Endothelial cell of umbilical vein (primary cell): ENCODE data around the gene DNASE1. TPM values are rescaled to one million over a fixed set of nuclear protein-coding genes. Genes with fewer than 3 reads are reported as not detected.
"Not testable (repeated sequence)": the region's sequence is repeated elsewhere in the genome, so short reads cannot be mapped to it uniquely, and the experiment has no call there.

Experiments used
- BruUV-seq: library from RNA; stranded (reverse); fragments of 400-500 nt; replicated peaks from 2 replicates; lab custom pipeline; 2021; lab: Mats Ljungman, UMichigan
- CTCF ChIA-PET: fragments of 300-600, 350-600 bp; sonication (Branson Sonifier 250); formaldehyde crosslinking; loops from one replicate; lab custom pipeline; 2021; ENCODE audit warnings: antibody characterized with exemption, inconsistent platforms; lab: Charles Lee
- POLR2A ChIA-PET: fragments of 300-600, 350-600 bp; sonication (Branson Sonifier 250); formaldehyde crosslinking; loops from one replicate; lab custom pipeline; 2021; ENCODE audit warnings: antibody characterized with exemption, inconsistent platforms; lab: Charles Lee
- DNase-seq: peaks from one replicate; pipeline ENCODE4 v3.0.0-alpha.2; 2011; ENCODE audit warnings: low read depth, low spot score
- FAIRE-seq: peaks from 2 replicates; lab custom pipeline; 2011; peaks lifted over from hg19 to GRCh38; lab: Jason Lieb, UNC
- H2AFZ ChIP-seq: 2 replicates; pipeline ENCODE4 v1.6.0; 2012; ENCODE audit warnings: low read depth, low read length, control low read depth, inconsistent platforms
- H3K27ac ChIP-seq: 2 replicates; pipeline ENCODE4 v1.5.1; 2011; ENCODE audit warnings: low read depth, mild to moderate bottlenecking, control low read depth, low read length, moderate library complexity; ENCODE audit not compliant: insufficient read depth
- H3K27me3 ChIP-seq, 2 experiments: 2 replicates each; pipeline versions ENCODE4 v1.6.0 to v1.6.1; 2011; ENCODE audit warnings: low read length in 2 of 2, mixed read lengths in 1 of 2; ENCODE audit not compliant: control insufficient read depth in 2 of 2, insufficient read depth in 2 of 2
- H3K36me3 ChIP-seq, 2 experiments: 2 replicates in 1 of 2; 3 replicates in 1 of 2; pipeline ENCODE4 v1.5.1; 2011; ENCODE audit warnings: low read length in 2 of 2, mild to moderate bottlenecking in 1 of 2, moderate library complexity in 1 of 2; ENCODE audit not compliant: control insufficient read depth in 2 of 2, insufficient read depth in 2 of 2; ENCODE audit errors: extremely low read depth in 1 of 2
- H3K4me1 ChIP-seq: 3 replicates; pipeline ENCODE4 v1.5.1; 2011; ENCODE audit warnings: mild to moderate bottlenecking, low read length; ENCODE audit not compliant: control insufficient read depth, insufficient read depth; ENCODE audit errors: extremely low read depth
- H3K4me2 ChIP-seq: 2 replicates; pipeline ENCODE4 v1.6.1; 2011; ENCODE audit warnings: low read length, control low read depth, mixed read lengths; ENCODE audit not compliant: insufficient read depth
- H3K4me3 ChIP-seq, 3 experiments: fragments of 200-600 bp in 1 of 3; sonication (generic), shearing (Covaris generic) in 1 of 3; replicated peaks in 1 of 3; 2 replicates each; pipeline ENCODE4 v1.5.1; 2011 to 2016; ENCODE audit warnings: control low read depth in 3 of 3, low read length in 3 of 3, mild to moderate bottlenecking in 2 of 3, inconsistent platforms in 1 of 3, low read depth in 1 of 3, moderate library complexity in 1 of 3; ENCODE audit not compliant: insufficient read depth in 1 of 3
- H3K79me2 ChIP-seq: 2 replicates; pipeline ENCODE4 v1.6.0; 2012; ENCODE audit warnings: low read length, inconsistent platforms; ENCODE audit not compliant: control insufficient read depth, insufficient read depth
- H3K9ac ChIP-seq: replicated peaks from 2 replicates; pipeline ENCODE3; 2011; ENCODE audit warnings: low read length, control low read depth; ENCODE audit not compliant: insufficient read depth; ENCODE audit errors: extremely low read depth
- H3K9me1 ChIP-seq: replicated peaks from 3 replicates; pipeline ENCODE4 v1.6.0; 2011; ENCODE audit warnings: mild to moderate bottlenecking, low read length; ENCODE audit not compliant: control insufficient read depth, insufficient read depth; ENCODE audit errors: extremely low read depth
- H3K9me3 ChIP-seq: replicated peaks from 2 replicates; pipeline ENCODE4 v1.5.1; 2012; ENCODE audit warnings: low read length, inconsistent platforms; ENCODE audit not compliant: control insufficient read depth, insufficient read depth
- H4K20me1 ChIP-seq: replicated peaks from 2 replicates; pipeline ENCODE3; 2011; ENCODE audit warnings: mild to moderate bottlenecking, low read length; ENCODE audit not compliant: control insufficient read depth, insufficient read depth; ENCODE audit errors: extremely low read depth
- CTCF ChIP-seq, 2 donors: IDR thresholded peaks; 1 replicate in 1 of 2; 2 replicates in 1 of 2; pipeline ENCODE4 v1.5.1; 2011; ENCODE audit warnings: low read length in 2 of 2, mild to moderate bottlenecking in 2 of 2, moderate library complexity in 2 of 2, control low read depth in 1 of 2, inconsistent platforms in 1 of 2, low read depth in 1 of 2; ENCODE audit not compliant: insufficient read depth in 1 of 2; ENCODE audit errors: extremely low read depth in 1 of 2
- EZH2 ChIP-seq: IDR thresholded peaks from 2 replicates; pipeline ENCODE4 v1.6.1; 2012; ENCODE audit warnings: borderline replicate concordance, low read depth, mild to moderate bottlenecking, moderate library complexity, low read length, inconsistent platforms; ENCODE audit not compliant: severe bottlenecking
- FOS ChIP-seq: IDR thresholded peaks from 2 replicates; pipeline ENCODE4 v1.6.1; 2011; ENCODE audit warnings: mild to moderate bottlenecking, low read length, moderate library complexity, borderline replicate concordance; ENCODE audit not compliant: insufficient read depth
- GATA2 ChIP-seq: IDR thresholded peaks from 2 replicates; pipeline ENCODE4 v1.7.0; 2011; ENCODE audit warnings: low read depth, mild to moderate bottlenecking, moderate library complexity, mixed read lengths, low read length; ENCODE audit not compliant: insufficient read length, insufficient read depth
- JUN ChIP-seq: IDR thresholded peaks from 2 replicates; pipeline ENCODE4 v1.6.1; 2011; ENCODE audit warnings: borderline replicate concordance, low read depth; ENCODE audit not compliant: insufficient read length, insufficient read depth
- MAX ChIP-seq: IDR thresholded peaks from 2 replicates; pipeline ENCODE4 v1.6.1; 2011; ENCODE audit not compliant: insufficient read depth, insufficient read length
- MYC ChIP-seq: IDR thresholded peaks from one replicate; pipeline ENCODE4 v1.6.1; 2011; ENCODE audit warnings: mild to moderate bottlenecking, low read depth, low read length
- POLR2A ChIP-seq: IDR thresholded peaks from 2 replicates; pipeline ENCODE4 v1.6.1; 2012; ENCODE audit warnings: low read depth, mild to moderate bottlenecking, control low read depth, low read length
- POLR2AphosphoS5 ChIP-seq: IDR thresholded peaks from 2 replicates; pipeline ENCODE4 v1.6.1; 2012; ENCODE audit warnings: low read depth, mild to moderate bottlenecking, control low read depth, low read length, moderate library complexity; ENCODE audit not compliant: insufficient read depth
- dilution Hi-C: fragments of 300-500 bp; cut with MboI; formaldehyde crosslinking; loops from one replicate; pipeline ENCODE4 v1.15.0; 2019; ENCODE audit warnings: low sequenced_read_pairs; ENCODE audit not compliant: extremely low pct_ligation_motif_present
- intact Hi-C: fragments of 100-400 bp; cut with micrococcal nuclease; formaldehyde crosslinking; loops from one replicate; pipeline ENCODE4 v1.10.0; 2022
- polyA plus RNA-seq, 4 experiments: library from polyadenylated mRNA; depleted of rRNA in 3 of 4; stranded (reverse) in 3 of 4; unstranded in 1 of 4; fragments of >200 nt; gene quantifications; 2 replicates each; pipeline versions ENCODE4 v1.2.1 to v1.2.3, GENCODE V29; 2011 to 2012; ENCODE audit warnings: missing spikeins in 1 of 4
- total RNA-seq: library from RNA; stranded (reverse); gene quantifications from 2 replicates; pipeline ENCODE4 v1.2.3, GENCODE V29; 2021

The DNASE1 gene
- total and polyA plus RNA-seq, 2 donors (not counting 3 experiments of a cell fraction or from before 2014, with no cell fraction given), result 11.1 to 13.5 TPM

DNA sequence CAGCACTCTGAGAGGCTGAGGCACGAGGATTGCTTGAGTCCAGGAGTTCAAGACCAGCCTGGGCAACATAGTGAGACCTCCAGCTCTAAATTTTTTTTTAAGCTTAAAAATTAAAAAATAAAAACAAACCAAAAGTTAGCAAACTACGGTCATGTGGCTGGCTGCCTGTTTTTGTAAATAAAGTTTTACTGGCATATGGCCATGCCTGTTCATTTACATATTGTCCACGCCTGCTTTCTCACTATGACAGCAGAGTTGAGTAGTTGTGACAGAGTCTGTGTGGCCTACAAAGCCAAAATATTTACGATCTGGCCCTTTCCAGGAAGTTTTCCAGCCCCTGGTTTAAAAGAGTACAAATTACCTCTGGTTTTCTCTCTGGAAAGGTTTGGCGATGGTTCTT is 46.4 kb upstream of the DNASE1 start:
- no peak overlapping the region for H3K9ac ChIP-seq
- peaks cover 9% of the 10 kb centered on the region for H3K4me1 ChIP-seq
- DNase-seq (no peak), FAIRE-seq (no peak)
- peaks cover 15% of the 10 kb centered on the region for H3K79me2 ChIP-seq
- no TSS peak for BruUV-seq
- CTCF ChIA-PET, result interaction anchor here (0.8 kb wide), 1 partner anchor 69 kb away, joined by 3 read pairs; no protein-coding TSS in a partner anchor
- no peak overlapping the region for H3K27ac ChIP-seq
- H3K4me3 ChIP-seq, result no peak overlapping the region
- dilution Hi-C loops (no loop called here), intact Hi-C loops (no loop called here)
- no peaks in the 10 kb centered on the region for H3K27me3 ChIP-seq
- no peaks in the 10 kb centered on the region for H3K9me3 ChIP-seq
- POLR2A ChIA-PET, result no interaction called here
- no peak overlapping the region for H3K4me2 ChIP-seq
- H3K36me3 ChIP-seq, result no peaks in the 10 kb centered on the region
- H2AFZ ChIP-seq, result no peak overlapping the region
- no peaks in the 10 kb centered on the region for H4K20me1 ChIP-seq
- H3K9me1 ChIP-seq, result no peaks in the 10 kb centered on the region
- no peak for TF ChIP-seq EZH2
- TF ChIP-seq POLR2A, result no peak
- TF ChIP-seq JUN, result no peak
- no peak for TF ChIP-seq MAX
- TF ChIP-seq CTCF (IDR thresholded peaks at IDR 0.05; ENCODE audit: extremely low read depth in 1 of 2, insufficient read depth in 1 of 2, low read depth in 1 of 2, low read length in 2 of 2), result no peak
- no peak for TF ChIP-seq POLR2AphosphoS5
- TF ChIP-seq MYC, result no peak
- no peak for TF ChIP-seq FOS
- TF ChIP-seq GATA2, result no peak

DNA sequence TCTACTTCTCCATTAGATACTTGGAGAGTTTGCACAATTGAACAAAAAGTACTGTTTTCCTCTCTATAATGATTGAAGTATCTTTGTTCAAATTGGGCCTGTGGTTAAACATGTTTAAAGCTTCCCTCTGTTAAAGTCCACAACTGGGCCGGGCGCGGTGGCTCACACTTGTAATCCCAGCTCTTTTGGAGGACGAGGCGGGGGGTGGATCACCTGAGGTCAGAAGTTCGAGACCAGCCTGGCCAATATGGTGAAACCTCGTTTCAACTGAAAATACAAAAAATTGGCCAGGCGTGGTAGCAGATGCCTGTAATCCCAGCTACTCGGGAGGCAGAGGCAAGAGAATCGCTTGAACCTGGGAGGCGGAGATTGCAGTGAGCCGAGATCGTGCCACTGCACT is 45.5 kb upstream of the DNASE1 start:
- H3K4me3 ChIP-seq, DNase-seq, intact Hi-C loops, FAIRE-seq, POLR2A ChIA-PET, H3K4me1 ChIP-seq, H3K9me3 ChIP-seq, dilution Hi-C loops, H3K9me1 ChIP-seq, H3K27ac ChIP-seq, H3K27me3 ChIP-seq, H3K4me2 ChIP-seq, H3K9ac ChIP-seq, H3K36me3 ChIP-seq, H2AFZ ChIP-seq, H4K20me1 ChIP-seq, CTCF ChIA-PET: not testable (repeated sequence)
- BruUV-seq, result TSS peak; percentile 18
- H3K79me2 ChIP-seq, result peaks cover 20% of the 10 kb centered on the region
